Stimulated activated CD4-positive, alpha-beta T cell treated with anti-CD3 and anti-CD28 coated beads, TNF-alpha, amount 100 ng/mL, for 1 hour (primary cell): Measurements from ENCODE around the gene DSC3.
"Not testable (repeated sequence)": the region's sequence is repeated elsewhere in the genome, so short reads cannot be mapped to it uniquely, and the experiment has no call there.

Experiments used
- DNase-seq, 3 donors: peaks; one replicate each; pipeline ENCODE4 v3.0.0-alpha.2; 2020; ENCODE audit warnings: low read depth in 3 of 3, low spot score in 1 of 3

The DSC3 gene

DNA sequence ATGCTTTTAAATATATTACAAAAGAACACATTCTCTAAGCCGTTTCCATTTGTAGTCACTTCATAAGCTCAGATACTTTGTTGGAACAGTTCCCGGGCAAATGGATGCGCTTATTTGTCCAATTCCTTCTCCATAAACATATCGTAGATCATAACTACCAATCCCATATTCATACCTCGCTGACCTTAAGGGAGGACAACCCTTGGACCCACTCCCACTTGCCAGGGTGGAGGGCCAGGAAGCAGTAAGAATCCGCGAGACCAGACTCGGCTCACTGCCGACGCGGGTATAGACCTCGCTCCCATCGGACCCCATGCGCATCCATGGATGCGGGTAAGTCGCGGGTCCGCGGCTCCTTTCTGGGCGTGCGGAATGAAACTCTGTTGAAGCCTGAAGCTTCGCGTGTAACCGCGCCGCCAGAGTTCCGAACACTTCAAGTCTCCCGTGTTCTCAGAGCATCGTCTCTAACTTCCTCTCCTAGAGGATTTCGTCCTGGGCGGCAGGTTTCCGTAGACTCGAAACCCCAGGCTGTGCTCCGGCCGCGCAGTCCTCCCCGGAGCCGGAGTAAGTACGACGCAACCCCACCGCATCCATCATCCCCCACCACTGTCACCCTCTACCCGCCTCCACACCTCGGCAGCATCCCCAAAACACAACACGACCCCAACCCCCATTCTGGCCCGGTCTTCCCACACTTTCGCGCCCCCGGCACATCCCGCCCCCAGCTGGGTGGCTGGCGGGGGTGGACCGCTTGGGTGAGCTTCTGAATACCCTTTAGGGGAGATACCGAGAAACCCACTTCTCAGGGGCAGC lies 1.1 kb downstream of the DSC3 start:
- DNase-seq: no peak

DNA sequence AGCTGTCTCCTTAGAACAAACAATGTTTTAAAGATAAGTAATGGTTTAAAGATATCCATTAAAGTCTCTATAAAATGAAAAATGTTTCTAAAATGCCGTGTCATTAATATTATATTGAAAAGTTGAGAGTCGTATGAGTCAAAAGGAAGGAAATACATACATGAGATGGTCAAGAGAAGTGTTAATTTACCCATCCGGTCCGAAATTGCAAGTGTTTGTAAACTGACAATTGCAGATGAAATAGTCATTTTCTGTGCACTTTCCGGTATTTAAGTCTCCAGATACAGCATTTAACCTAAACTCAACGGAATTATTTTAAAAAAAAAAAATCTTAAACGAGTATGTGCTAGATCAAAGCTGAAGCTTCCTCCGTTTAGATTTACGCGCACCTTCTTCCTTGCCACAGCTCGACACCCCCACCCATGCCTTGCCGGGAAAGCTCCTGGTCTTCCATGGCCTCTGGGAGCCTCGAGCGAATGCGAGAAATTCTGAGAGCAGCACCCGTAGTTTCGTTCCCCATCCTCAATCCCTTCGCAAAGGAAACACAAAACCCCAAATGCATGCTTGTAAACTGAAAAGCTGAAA lies 1.8 kb downstream of the DSC3 start:
- DNase-seq: no peak

DNA sequence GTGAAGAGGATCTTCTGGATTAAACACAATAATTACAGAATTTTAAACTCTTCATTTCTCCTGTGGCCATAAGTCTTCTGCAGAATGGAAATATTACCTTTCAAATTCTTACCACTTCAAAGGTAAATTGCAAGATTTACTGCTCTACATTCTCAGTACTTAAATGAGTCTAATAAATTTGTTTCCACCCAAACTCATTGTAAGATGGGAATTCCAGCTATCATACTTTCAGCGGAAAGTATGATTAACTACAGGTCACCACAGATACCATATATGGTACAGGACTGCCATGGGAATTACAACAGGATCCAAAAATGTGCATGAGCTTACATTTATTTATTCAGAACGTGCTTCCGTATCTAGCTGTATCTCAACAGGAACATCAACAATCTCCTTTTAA lies 3.1 kb downstream of the DSC3 start:
- DNase-seq: no peak

DNA sequence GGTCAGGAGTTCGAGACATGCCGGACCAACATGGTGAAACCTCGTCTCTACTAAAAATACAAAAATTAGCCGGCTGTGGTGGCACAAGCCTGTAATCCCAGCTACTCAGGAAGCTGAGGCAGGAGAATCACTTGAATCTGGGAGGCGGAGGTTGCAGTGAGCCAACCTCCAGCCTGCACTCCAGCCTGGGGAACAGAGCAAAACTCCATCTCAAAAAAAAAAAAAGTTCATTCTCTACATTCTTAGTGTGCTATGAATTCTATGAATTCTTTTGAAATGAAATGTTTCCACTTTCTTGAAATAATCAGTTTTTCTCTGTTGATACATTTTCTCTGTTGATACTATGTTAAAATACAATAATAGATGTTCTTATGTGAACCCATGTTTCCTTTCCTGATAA lies 4.9 kb downstream of the DSC3 start:
- not testable (repeated sequence) for DNase-seq

DNA sequence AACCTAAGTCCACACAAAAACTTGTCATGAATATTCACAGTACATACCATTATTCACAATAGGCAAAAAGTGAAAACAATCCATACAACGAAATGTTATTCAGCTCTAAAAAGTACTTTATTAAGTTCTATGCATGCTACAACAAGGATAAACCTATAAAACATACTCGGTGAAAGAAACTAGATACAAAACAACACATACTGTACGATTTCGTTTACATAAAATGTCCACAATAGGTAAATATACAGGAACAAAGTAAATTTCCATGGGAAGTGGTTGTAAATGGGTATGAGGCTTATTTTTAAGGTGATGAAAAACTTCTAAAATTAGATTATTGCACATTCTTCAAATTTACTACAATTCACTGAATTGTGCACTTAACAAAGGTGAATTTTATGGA lies 8.0 kb downstream of the DSC3 start:
- DNase-seq: no peak

DNA sequence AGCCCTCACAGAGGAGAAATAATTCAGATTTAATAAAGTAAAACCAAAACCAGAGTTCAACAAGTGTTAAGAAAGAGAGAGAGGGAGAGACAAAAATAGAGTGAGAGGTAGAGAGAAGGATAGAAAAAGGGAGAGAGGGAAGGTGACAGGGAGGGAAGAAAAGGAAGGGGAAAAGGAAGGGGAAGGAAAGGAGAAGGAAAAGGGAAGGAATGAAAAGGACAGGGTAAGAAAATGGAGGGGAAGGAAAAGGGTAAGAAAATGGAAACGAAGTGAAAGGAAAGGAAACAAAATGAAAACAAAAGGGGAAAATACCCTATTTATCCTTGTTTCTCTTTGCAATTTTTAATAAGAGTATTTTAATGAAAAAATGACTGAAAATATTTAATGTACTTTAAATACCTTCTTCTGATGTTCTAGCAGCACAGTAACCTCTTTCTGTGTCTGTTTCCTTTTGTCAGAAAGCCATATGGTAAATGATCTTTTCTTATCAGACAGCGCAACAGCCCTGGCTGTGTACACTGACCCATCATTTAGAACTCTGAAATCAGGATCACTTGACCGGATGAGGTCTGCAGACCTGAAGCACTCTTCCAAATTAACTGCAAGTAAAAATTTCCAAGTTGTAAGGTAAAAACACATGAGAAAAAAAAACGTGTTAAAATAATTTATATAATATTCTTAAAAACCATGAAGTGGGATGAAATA lies 11.8 kb downstream of the DSC3 start:
- no peak for DNase-seq

DNA sequence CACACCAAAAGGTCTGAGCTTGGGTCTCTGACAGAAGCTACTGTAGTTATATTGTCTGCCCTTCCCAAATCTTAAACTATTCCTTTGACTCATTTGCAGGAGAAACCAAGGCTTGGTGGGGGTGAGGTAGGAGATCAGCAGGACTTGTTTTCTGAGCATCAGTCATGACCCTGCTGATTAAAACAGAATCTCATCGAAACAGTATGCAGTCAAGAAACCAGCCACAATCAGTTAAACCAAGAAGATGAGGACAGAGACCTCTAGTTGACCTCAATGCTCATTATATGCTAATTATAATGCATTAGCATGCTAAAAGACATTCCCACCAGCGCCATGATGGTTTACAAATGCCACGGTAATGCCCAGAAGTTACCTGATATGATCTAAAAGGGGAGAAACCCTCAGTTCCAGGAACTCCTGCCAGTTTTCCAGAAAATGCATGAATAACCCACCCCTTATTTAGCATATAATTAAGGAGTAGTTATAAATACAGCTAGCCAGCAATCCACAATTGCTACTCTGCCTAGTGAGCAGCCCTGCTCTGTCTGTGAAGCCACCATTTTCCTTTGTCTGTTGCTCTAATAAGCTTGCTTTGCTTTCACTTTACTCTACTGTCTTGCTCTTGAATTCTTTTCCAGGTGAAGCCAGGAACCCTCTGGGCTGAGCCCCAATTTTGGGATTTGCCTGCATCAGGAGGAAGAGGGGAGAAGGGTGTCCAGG lies 26.7 kb downstream of the DSC3 start:
- DNase-seq: no peak

DNA sequence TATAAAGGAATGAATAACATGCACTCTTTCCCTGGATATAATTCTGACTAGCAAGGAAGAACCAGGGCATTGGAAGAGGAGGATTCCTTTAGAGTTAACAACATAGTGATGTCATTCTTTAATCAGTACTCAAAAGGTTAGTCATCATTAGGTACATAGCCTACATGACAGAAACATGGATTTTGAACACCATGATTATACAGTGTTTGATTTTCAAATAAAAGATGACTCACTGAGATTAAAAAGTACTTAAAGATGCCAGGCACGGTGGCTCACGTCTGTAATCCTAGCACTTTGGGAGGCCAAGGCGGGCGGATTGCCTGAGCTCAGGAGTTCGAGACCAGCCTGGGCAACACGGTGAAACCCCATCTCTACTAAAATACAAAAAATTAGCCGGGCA lies 31.1 kb downstream of the DSC3 start:
- not testable (repeated sequence) for DNase-seq

DNA sequence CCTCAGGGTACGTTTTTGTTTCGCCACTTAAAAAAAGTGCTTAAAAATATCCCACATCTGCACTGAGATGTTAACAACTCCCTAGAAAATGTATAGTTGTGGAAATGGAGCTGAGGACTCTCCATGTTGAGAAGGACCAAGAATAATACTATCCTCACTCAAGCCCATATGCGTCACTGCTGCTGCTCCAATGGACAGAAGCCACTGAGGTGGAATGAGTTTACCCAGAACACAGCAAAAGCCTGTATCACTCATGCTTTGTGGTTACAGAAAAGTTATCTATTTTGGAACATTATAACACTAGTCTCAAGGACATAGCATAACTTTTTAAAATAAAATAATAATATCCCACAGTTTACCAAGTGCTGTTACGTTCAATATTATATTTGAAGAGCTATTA lies 31.9 kb downstream of the DSC3 start:
- no peak for DNase-seq

DNA sequence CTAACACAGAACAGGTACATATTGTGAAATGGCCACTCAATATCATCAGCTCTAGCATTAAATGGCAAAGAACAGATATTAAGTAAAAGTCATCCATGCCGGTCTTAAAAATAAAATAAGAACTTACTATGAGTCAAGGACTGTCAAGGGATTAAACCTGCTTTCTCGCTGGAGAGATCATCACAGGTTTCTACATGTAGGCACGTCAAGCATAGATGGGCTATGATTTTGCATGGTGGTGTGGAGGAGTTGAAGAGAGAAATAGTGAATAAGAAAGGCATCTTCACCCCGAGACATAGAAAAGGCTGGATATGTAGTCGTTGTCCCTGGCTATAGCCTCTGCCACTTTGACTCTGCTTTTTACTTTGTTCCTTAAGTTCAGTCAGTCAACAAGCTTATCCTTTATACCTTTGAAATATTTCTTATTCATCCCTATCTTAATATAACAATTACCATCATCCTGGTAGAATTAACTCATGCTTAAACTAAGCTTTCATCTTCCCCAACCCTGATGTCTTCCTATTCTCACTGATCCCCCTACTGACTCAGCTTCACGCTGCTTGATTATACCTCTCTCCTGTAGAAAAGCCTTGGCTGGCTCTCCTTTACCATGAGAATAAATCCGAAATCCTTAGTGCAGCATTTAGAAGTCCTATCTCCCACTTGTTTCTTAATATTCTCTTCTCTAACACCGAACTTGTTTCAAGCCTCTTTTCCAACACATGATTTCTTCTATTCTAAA lies 42.5 kb downstream of the DSC3 start:
- no peak for DNase-seq

DNA sequence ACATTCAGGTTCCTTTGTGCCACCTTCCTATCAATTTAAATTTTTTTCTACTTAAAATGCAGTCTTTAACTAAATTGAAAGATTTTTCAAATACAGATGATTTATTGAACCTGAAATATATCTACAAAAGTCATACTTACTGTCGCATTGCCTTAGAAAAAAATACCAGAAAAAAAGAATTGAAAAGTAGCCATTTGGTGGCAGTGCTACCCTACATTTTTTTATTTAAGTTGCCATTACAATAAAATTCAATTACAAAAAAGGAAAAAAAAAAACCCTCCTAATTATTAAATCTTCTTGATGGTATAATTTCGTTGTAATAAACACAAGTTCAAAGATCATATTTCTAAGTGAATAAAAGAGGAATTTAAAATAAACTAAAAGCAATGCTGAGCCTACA lies 43.4 kb downstream of the DSC3 start:
- DNase-seq: no peak

DNA sequence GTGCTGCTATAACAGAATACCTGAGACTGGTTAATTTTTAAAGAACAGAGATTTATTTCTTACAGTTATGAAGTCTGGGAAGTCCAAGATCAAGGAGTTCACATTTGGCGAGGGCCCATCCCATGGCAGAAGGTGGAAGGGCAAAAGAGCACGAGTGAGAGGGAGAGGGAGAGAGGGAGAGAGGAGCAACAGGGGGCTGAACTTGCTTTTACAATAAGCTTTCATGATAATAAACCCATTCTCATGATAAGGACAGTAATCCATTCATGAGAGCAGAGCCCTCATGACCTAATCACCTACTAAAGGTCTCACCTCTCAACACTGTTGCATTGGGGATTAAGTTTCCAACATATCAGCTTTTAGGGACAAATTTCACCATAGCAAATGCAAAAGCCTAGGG lies 45.3 kb downstream of the DSC3 start:
- DNase-seq: no peak

DNA sequence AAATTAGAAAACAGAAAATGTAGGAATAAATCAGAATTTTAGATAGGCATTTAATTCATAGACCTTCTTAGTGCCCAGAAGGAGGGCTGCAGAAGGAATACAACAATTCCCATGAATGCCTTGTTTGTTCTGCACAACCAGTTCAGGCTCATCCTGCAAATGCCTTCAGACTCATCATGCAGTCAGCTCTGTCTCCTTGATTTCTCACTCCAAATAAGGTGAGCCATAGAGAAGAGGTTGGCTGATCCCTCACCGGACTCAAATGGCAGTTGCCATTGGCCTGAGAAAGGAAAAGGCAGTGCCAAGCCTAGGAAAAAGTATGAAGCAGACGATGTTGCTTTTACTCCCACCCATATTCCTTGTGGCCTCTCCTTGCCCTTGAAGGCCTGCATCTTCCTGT lies 50.3 kb downstream of the DSC3 start:
- DNase-seq: no peak

DNA sequence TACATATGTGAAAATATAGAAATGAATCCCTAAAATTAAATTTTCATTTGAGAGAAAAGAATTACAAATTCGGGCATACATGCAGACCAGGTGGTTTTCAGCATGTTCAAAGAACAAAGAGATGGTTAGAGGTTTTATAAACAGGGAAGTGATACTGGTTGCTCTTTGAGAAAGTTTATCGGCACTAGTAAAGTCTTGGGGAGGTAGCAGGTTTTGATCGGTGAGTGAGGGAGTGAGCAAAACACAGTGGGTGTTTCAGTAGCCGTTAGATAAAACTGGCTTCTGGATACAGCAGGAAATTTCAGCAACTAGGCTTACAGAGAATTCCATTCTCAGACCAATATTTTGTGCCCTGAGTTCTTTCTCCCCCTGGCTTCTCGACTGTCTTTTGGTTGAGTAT lies 51.1 kb downstream of the DSC3 start:
- no peak for DNase-seq

DNA sequence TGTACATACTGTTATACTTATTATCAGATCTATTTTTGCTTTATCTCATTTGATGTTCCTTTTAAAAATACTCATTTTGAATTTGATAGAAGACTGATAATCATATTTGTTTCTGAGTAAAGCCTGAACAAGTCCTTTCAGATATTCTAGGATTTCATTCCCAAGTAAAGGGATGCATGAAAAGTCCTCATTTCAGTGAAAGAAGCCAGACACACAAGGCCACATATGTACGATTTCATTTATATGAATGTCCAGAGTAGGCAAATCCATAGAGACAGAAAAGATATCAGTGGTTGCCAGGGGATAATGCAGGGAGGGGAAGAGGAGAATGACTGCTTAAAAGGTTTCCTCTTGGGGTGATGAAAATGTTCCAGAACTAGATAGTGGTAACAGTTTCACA lies 53.4 kb downstream of the DSC3 start:
- no peak for DNase-seq

DNA sequence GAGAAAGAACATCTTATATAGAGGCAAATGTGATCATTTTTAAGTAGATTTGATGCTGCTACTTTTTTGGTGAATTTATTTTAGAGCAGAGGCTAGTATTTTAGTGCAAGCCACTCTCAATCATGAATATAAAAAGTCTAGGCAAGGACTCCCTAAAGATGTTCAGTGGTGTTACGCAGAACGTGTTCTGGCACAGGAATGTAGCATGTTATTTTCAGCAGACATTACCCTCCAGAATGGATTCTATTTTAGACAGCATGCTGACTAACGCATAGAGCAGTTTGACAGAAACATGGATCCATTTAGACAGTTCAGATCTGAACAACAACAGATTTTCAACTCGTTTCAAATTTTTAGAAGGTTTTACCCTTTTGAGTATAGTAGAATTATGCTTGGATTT lies 54.1 kb downstream of the DSC3 start:
- no peak for DNase-seq

DNA sequence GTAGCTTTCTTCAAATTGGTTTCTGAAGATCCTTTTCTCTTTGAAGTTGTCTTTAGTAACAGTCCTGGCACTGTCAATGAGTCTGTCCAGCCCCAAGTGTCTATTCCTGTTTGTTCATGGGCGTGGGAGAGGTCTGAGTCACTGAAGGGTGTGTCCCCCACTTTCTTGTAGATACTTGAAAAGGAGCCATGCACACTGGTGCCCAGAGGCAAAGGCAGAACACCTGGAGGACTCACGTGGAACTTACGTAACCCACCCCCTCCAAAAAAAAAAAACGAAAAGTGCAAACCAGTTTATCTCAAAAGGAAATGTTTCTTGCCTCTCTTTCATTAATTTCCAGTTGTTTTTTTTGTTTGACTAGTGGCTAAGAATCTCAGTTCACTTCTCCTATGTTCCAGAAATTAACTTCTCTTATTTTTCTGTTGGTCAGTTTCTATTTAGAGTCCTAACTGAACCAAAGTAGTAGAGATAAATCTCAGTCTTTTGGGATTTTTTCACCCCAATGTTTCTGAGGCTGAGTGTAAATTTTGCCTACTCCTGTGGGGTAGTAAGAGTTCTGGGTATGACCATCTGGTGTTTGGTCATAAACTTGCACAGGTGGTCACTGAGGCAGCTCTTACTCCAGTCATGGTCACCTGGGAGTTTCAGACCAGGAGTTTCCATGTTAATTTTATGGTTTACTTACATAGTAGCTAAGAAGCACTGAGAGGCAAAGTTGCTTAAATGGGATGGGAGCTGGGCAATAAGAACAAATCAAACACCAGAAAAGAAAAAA lies 54.9 kb downstream of the DSC3 start:
- DNase-seq: no peak

DNA sequence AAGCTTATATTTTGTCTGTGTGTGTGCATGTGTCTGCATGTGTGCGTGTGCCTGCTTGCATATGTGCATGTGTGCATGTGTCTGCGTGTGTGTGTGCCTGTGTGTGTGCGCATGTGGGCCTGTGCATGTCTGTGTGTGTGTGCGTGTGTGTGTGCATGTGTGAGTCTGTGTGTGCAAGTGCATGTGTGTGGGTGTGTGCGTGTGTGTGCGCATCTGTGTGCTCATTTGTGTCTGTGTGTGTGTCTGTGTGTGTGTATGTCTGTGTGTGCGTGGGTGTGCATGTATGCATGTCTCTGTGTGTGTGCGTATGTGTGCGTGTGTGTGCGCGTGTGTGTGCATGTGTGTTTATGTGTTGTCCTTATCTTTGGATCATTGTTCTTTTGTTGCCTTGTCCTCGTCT lies 56.8 kb downstream of the DSC3 start:
- DNase-seq: no peak

DNA sequence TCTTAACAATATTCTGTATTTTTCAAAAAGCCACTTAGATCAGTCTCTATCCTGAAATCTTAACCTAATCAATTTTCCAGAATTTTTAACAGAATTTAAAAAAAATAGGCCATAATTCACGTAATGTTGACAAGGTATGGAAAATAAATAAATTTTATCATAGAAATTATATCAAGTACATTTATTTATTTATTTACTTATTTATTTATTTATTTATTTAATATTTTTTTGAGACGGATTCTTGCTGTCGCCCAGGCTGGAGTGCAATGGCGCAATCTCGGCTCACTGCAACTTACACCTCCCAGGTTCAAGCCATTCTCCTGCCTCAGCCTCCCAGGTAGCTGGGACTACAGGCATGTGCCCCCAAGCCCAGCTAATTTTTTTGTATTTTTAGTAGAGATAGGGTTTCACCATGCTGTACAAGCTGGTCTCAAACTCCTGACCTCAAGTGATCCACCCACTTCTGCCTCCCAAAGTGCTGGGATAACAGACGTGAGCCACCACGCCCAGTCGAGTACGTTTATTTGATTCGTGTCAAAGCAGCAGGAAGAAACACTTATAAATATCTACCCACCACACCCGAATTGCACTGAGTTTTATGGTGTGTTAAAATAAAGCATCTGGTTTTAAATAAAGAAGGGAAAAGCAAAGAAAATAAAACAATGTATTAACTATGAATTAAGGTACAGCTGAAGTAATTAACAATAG lies 60.1 kb downstream of the DSC3 start:
- DNase-seq: no peak

DNA sequence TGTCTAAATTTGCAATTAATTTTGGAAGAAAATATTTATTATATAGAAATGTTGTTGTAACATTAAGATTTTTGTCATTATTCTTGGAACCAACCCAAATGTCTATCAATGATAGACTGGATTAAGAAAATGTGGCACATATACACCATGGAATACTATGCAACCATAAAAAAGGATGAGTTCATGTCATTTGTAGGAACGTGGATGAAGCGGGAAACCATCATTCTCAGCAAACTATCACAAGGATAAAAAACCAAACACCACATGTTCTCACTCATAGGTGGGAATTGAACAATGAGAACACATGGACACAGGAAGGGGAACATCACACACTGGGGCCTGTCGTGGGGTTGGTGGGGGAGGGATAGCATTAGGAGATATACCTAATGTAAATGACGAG lies 64.5 kb downstream of the DSC3 start:
- DNase-seq: not testable (repeated sequence)
